NT2/D1 (cell line): ENCODE measurements around the gene PRR3.

Experiments
- YY1 ChIP-seq: IDR thresholded peaks from 2 replicates; pipeline ENCODE4 v1.6.1; 2011; ENCODE audit not compliant: insufficient read length, insufficient read depth
- ZNF274 ChIP-seq: IDR thresholded peaks from 2 replicates; pipeline ENCODE4 v1.6.1; 2011; ENCODE audit warnings: mild to moderate bottlenecking, low read depth, low read length

- no peak for TF ChIP-seq YY1
- TF ChIP-seq ZNF274 = no peak
These were observed 42.0 kb upstream of the PRR3 start for GRCh38 chr6:30515106-30515505.
